Tibial nerve (tissue), 4 donors: ENCODE measurements around the gene GRB7.

ENCODE experiments used
- EP300 ChIP-seq, 2 donors: sonication (generic); formaldehyde crosslinking; IDR thresholded peaks; one replicate each; pipeline ENCODE4 v1.6.1; 2017; ENCODE audit warnings: antibody characterized with exemption in 2 of 2, mild to moderate bottlenecking in 1 of 2
- POLR2A ChIP-seq, 2 donors: fragments of 450-650 bp; IDR thresholded peaks; one replicate each; pipeline ENCODE4 v1.6.1; 2017; ENCODE audit warnings: antibody characterized with exemption in 2 of 2, mild to moderate bottlenecking in 2 of 2, moderate library complexity in 2 of 2
- TF ChIP-seq, protein P1 (sequence below), 5 experiments: fragments of 200-600 bp in 3 of 5; fragments of 450-650 bp in 2 of 5; sonication (generic) in 3 of 5; IDR thresholded peaks; one replicate each; pipeline ENCODE4 v1.5.1; 2016 to 2019; ENCODE audit warnings: antibody characterized with exemption in 5 of 5, mild to moderate bottlenecking in 3 of 5, moderate library complexity in 2 of 5

DNA sequence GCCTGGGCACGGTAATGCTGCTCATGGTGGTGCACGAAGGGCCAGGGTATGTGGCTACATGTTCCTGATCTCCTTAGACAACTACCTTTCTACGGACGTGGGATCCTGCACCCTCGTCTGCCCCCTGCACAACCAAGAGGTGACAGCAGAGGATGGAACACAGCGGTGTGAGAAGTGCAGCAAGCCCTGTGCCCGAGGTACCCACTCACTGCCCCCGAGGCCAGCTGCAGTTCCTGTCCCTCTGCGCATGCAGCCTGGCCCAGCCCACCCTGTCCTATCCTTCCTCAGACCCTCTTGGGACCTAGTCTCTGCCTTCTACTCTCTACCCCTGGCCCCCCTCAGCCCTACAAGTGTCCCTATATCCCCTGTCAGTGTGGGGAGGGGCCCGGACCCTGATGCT lies 25.9 kb upstream of the GRB7 start:
- TF ChIP-seq, protein P1, sequence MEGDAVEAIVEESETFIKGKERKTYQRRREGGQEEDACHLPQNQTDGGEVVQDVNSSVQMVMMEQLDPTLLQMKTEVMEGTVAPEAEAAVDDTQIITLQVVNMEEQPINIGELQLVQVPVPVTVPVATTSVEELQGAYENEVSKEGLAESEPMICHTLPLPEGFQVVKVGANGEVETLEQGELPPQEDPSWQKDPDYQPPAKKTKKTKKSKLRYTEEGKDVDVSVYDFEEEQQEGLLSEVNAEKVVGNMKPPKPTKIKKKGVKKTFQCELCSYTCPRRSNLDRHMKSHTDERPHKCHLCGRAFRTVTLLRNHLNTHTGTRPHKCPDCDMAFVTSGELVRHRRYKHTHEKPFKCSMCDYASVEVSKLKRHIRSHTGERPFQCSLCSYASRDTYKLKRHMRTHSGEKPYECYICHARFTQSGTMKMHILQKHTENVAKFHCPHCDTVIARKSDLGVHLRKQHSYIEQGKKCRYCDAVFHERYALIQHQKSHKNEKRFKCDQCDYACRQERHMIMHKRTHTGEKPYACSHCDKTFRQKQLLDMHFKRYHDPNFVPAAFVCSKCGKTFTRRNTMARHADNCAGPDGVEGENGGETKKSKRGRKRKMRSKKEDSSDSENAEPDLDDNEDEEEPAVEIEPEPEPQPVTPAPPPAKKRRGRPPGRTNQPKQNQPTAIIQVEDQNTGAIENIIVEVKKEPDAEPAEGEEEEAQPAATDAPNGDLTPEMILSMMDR (IDR thresholded peaks at IDR 0.05), result no peak
- TF ChIP-seq POLR2A (IDR thresholded peaks at IDR 0.05) (no peak), EP300 (IDR thresholded peaks at IDR 0.05) (no peak)
